Measurements from ENCODE around the gene KIF2A.

KIF2A gene

GRCh38 chr5:62385131-62385530, 79.1 kb downstream of the KIF2A start:
- DNase-seq (ENCODE audit: low spot score), result no peak

GRCh38 chr5:62385816-62386400, 79.9 kb downstream of the KIF2A start:
- no peak for DNase-seq (ENCODE audit: low spot score)

DNA sequence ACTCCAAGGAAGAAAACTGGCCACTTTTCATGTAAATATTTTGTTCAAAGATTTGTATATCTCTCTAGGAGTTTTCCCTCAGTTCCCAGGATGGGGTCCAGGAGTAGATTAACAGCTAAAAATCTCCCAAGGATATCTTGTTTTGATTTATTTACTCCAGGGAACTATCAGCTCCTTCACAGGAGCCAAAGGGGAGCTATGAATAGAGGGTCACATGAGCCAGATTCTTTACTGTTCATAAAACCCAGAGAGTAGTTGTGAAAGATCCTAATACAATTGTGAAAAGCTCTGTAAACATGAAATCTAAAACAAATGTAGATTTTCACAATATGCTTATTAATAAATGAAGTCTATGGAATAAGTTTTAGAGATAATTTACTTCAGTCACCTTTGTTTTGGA, 80.8 kb downstream of the KIF2A start:
- DNase-seq (ENCODE audit: low spot score), result no peak

- no peak for DNase-seq (ENCODE audit: low spot score)
Measured at GRCh38 chr5:62395210-62395950, 89.4 kb downstream of the KIF2A start.

- DNase-seq (ENCODE audit: low spot score), result peak; percentile 92
Measured at GRCh38 chr5:62403411-62404250, 97.6 kb downstream of the KIF2A start, which contains the start of gene DIMT1. Gene DIMT1, minus strand, starts transcription at chr5:62403905. Its CDS starts 133 bp downstream, at chr5:62403772.

DNA sequence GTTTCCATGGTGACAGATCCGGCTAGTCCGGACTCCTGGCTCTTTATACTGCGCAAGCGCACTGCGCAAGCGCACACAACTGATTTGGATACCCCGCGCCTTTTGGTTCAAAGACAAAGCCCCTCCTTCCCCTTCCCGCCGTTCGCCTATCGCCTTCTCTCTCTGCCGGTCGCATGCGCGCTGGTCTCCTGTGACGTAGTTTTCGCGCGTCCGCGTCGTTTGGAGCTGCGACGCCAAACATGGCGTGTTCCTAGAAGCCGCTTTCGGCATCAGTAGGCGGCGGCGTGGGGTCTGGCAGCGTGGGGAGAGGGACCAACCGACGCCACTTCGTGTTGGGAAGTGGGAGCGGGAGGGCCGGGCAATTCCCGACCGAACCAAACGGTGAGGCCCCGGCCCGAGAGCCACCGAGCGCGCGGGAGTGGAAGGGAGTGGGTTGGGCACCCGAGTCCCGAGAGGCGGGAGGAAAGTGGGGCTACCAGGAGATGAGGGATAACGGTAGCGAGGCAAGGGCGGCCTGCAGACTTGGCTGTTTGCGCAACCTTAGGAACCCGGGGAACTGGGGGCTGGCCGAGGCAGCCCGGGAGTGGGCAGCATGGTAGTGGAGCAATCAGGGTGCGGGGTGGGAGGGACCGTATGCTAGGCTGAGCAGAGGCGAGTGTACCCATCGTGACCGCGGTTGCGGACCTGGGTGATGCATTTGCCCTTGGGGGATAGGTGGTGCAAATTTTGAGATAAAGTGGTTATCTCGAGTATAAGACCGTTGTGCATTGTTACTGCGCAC, 106.7 kb downstream of the KIF2A start, which contains the start of gene IPO11:
TSS of gene IPO11 (plus strand) at position 215 of the 781 bp plus-strand sequence. CDS start 24,517 bp downstream, outside the sequence.
- peak; percentile 93 for DNase-seq (ENCODE audit: low spot score)

DNA sequence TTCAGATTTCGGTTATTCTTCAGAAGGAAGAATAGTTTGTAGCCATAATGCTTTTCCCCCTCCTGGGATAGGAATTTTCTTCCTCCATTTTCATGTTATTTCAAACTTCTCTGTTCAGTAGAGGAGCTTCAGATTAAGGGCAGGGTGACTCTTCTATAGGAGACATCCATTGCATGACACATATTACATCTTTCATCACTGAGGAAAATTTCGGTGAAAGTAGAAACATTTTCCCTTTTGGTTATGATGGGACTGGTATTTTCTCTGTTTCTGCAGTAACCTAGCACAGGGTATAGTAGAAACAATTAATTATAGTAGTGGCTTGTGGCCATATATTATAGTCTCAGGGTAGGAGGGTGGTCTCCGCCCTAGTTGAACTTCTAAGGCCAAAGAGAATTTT, 107.7 kb downstream of the KIF2A start:
- DNase-seq (ENCODE audit: low spot score), result no peak

- DNase-seq (ENCODE audit: low spot score), result no peak
Measured at GRCh38 chr5:62418462-62419076, 112.6 kb downstream of the KIF2A start.

DNA sequence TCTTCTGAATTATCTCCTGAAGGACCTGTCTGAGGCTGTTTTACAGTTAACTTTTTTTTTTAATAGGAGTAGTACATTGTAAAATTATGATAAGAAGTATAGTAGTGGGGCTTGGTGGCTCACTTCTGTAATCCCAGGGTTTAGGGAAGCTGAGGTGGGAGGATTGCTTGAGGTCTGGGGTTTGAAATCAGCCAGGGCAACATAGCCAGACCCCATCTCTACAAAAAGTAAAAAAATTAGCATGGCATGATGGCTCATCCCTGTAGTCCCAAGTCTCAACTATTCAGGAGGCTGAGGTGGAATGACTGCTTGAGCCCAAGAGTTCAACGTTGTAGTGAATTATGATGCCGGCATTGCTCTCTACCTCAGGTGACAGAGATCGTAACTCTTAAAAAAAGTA, 113.6 kb downstream of the KIF2A start:
- no peak for DNase-seq (ENCODE audit: low spot score)

DNA sequence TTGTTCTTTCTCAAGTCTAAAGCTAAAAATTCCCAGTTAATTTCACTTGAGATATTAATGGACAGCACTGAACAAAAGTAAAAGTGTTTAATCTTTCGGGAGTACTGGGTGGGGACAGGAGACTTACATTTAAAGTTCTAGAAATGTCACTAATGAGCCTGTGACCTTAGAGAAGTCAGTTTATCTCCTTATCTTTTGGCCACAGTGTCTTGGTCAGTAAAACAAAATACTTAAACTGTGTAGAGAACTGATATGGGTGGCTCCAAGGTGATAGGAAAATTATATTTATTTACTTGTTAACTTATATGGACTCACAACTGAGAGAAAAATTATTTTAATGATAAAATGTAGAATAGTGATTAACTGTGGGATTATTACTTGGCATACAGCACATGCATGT, 115.4 kb downstream of the KIF2A start:
- DNase-seq (ENCODE audit: low spot score), result no peak

DNA sequence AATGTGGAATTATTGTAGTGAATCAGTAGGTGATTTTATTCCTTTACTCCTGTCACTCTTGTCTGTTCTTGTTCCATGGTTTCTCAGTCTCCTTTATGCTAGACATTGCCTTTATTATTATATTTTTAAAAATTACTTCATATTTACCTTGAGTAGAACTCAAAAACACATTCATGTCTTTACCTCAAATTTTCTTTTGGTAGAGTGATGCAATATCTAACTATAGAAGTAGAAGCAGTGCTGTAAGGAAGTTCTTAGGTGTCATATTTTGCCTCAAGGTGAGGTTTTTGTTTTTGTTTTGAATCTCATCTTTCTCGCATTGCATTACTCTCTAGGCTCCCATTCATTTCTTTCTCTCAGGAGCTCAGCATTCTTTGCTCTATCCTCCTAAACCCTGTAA, 118.8 kb downstream of the KIF2A start:
- DNase-seq (ENCODE audit: low spot score), result no peak

- no peak for DNase-seq (ENCODE audit: low spot score)
Measured at GRCh38 chr5:62431735-62432620, 126.0 kb downstream of the KIF2A start.

GRCh38 chr5:62432621-62433064, 126.6 kb downstream of the KIF2A start:
- DNase-seq (ENCODE audit: low spot score), result no peak

Data from D341Med (cell line).